K562 (cell line): Measurements from ENCODE around the gene CCL22. TPM values are rescaled to one million over a fixed set of nuclear protein-coding genes. Genes with fewer than 3 reads are reported as not detected.

Experiments
- CHCHD3 ChIP-seq: fragments of 250-450 bp; sonication (Bioruptor Pico); IDR thresholded peaks from 2 replicates; pipeline ENCODE4 v2.1.2; 2022; ENCODE audit warnings: mild to moderate bottlenecking
- RNF2 ChIP-seq: sonication (generic); IDR thresholded peaks from 2 replicates; pipeline ENCODE4 v1.6.1; 2016
- SREBF2 ChIP-seq: sonication (generic); formaldehyde crosslinking; IDR thresholded peaks from 2 replicates; pipeline ENCODE4 v1.4.0; 2020; ENCODE audit warnings: mild to moderate bottlenecking, missing genetic modification reagents
- ZFP30 ChIP-seq: fragments of 250-450 bp; sonication (Bioruptor Pico); IDR thresholded peaks from 2 replicates; pipeline ENCODE4 v1.8.0; 2022; ENCODE audit warnings: moderate library complexity, mild to moderate bottlenecking, inconsistent platforms, borderline replicate concordance
- ZNF609 ChIP-seq: sonication (generic); formaldehyde crosslinking; IDR thresholded peaks from 2 replicates; pipeline ENCODE4 v1.8.1; 2023; ENCODE audit warnings: missing genetic modification reagents, mild to moderate bottlenecking, borderline replicate concordance
- ZNF699 ChIP-seq: fragments of 250-450 bp; sonication (Bioruptor Pico); IDR thresholded peaks from 2 replicates; pipeline ENCODE4 v1.8.0; 2021; ENCODE audit warnings: mild to moderate bottlenecking, moderate library complexity; ENCODE audit not compliant: insufficient replicate concordance
- polyA plus RNA-seq, 8 experiments: library from polyadenylated mRNA; depleted of rRNA in 4 of 8; stranded (reverse) in 5 of 8; unstranded in 3 of 8; fragments of >200 nt; fragmentation: Nextera tagmentation in 2 of 8; fragmentation: Illumina TruSeq in 1 of 8; extraction: Ambion mirVana in 2 of 8; extraction: Trizol in 1 of 8; gene quantifications; 2 replicates each; pipeline versions ENCODE4 v1.2.1 to v1.2.3, GENCODE V29; 2011 to 2014; ENCODE audit warnings: inconsistent platforms in 1 of 8, missing spikeins in 1 of 8
- total RNA-seq, 7 experiments: library from RNA; depleted of rRNA in 6 of 7; stranded (reverse); fragments of >200 nt in 6 of 7; fragmentation: Illumina TruSeq in 2 of 7; extraction: Trizol in 2 of 7; gene quantifications; 2 replicates each; pipeline versions ENCODE4 v1.2.1 to v1.2.3, GENCODE V29; 2011 to 2021; ENCODE audit warnings: low replicate concordance in 1 of 7

The CCL22 gene
- total and polyA plus RNA-seq, 9 of the 15 experiments (the other 6 are each of a cell fraction or from before 2014, with no cell fraction given): 0.04 to 0.29 (median 0.06) TPM; not detected in 5

- TF ChIP-seq SREBF2 (CRISPR knock-in tag) (no peak), CHCHD3 (CRISPR knock-in tag) (no peak), ZNF699 (CRISPR knock-in tag) (no peak), ZFP30 (CRISPR knock-in tag) (no peak), ZNF609 (CRISPR knock-in tag) (no peak), RNF2 (no peak)
Observed at GRCh38 chr16:57341062-57341440, 17.5 kb upstream of the CCL22 start (continued).
